HL-60 (cell line): ENCODE measurements around the gene TPRN.

Source experiments
- DNase-seq, 2 experiments: peaks; one replicate each; pipeline ENCODE4 v3.0.0-alpha.2; 2010 to 2020; ENCODE audit warnings: low read depth in 1 of 2, low spot score in 1 of 2
- H3K27ac ChIP-seq: fragments of 250-450 bp; sonication (Bioruptor Pico); replicated peaks from 2 replicates; pipeline ENCODE4 v1.5.1; 2020; ENCODE audit warnings: mild to moderate bottlenecking, moderate library complexity
- H3K27me3 ChIP-seq: fragments of 250-450 bp; sonication (Bioruptor Pico); 2 replicates; pipeline ENCODE4 v1.5.1; 2021; ENCODE audit warnings: mild to moderate bottlenecking, moderate library complexity; ENCODE audit not compliant: insufficient read depth, poor library complexity, severe bottlenecking
- H3K4me3 ChIP-seq: replicated peaks from 2 replicates; pipeline ENCODE4 v1.5.1; 2011; ENCODE audit warnings: mild to moderate bottlenecking, control low read depth, low read length; ENCODE audit not compliant: insufficient read depth
- GABPA ChIP-seq: IDR thresholded peaks from 2 replicates; pipeline ENCODE4 v1.6.1; 2012; ENCODE audit warnings: low read depth
- POLR2AphosphoS5 ChIP-seq: IDR thresholded peaks from 2 replicates; pipeline ENCODE4 v1.6.1; 2012; ENCODE audit warnings: low read depth
- SPI1 ChIP-seq: IDR thresholded peaks from 2 replicates; pipeline ENCODE4 v1.6.1; 2012; ENCODE audit warnings: low read depth, mild to moderate bottlenecking, borderline replicate concordance
- TF ChIP-seq, protein P1 (sequence below): IDR thresholded peaks from one replicate; pipeline ENCODE4 v1.5.1; 2011; ENCODE audit warnings: low read length, control low read depth, inconsistent platforms; ENCODE audit not compliant: insufficient read depth
- TF ChIP-seq, protein P2 (sequence below): IDR thresholded peaks from 2 replicates; pipeline ENCODE4 v1.6.1; 2012; ENCODE audit warnings: low read depth; ENCODE audit not compliant: insufficient replicate concordance

The TPRN gene

DNA sequence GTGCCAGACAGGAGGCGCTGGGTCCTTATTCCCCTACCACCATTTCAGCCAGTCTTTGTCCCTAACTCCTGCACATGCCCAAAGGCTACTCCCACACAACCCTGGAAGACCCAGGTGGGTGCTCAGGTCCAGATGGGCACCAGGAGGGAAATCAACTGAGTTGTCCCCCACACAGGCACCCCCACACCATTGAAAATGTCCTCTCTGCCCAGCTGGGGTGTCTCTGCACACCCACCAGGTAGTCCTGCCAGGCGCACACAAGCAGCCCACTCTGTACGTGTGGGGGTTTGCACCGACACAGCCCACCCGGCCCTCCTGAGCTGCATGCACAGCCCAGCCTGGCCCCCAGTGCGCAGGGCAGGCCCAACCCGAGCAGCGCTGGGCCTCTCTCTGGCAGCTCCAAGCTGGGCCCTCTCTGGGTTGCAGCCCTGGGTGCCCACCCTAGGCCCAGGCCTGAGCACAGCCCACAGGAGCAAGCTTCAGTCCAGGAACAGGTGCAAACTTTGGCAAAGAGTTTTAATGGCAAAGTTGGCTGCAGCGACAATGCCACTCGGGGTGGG, 19.3 kb upstream of the TPRN start:
- H3K4me3 ChIP-seq: no peak overlapping the region
- H3K27ac ChIP-seq: no peak overlapping the region
- TF ChIP-seq GABPA: no peak
- TF ChIP-seq SPI1: no peak
- TF ChIP-seq POLR2AphosphoS5: no peak
- TF ChIP-seq, protein P1, sequence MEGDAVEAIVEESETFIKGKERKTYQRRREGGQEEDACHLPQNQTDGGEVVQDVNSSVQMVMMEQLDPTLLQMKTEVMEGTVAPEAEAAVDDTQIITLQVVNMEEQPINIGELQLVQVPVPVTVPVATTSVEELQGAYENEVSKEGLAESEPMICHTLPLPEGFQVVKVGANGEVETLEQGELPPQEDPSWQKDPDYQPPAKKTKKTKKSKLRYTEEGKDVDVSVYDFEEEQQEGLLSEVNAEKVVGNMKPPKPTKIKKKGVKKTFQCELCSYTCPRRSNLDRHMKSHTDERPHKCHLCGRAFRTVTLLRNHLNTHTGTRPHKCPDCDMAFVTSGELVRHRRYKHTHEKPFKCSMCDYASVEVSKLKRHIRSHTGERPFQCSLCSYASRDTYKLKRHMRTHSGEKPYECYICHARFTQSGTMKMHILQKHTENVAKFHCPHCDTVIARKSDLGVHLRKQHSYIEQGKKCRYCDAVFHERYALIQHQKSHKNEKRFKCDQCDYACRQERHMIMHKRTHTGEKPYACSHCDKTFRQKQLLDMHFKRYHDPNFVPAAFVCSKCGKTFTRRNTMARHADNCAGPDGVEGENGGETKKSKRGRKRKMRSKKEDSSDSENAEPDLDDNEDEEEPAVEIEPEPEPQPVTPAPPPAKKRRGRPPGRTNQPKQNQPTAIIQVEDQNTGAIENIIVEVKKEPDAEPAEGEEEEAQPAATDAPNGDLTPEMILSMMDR: no peak
- TF ChIP-seq, protein P2, sequence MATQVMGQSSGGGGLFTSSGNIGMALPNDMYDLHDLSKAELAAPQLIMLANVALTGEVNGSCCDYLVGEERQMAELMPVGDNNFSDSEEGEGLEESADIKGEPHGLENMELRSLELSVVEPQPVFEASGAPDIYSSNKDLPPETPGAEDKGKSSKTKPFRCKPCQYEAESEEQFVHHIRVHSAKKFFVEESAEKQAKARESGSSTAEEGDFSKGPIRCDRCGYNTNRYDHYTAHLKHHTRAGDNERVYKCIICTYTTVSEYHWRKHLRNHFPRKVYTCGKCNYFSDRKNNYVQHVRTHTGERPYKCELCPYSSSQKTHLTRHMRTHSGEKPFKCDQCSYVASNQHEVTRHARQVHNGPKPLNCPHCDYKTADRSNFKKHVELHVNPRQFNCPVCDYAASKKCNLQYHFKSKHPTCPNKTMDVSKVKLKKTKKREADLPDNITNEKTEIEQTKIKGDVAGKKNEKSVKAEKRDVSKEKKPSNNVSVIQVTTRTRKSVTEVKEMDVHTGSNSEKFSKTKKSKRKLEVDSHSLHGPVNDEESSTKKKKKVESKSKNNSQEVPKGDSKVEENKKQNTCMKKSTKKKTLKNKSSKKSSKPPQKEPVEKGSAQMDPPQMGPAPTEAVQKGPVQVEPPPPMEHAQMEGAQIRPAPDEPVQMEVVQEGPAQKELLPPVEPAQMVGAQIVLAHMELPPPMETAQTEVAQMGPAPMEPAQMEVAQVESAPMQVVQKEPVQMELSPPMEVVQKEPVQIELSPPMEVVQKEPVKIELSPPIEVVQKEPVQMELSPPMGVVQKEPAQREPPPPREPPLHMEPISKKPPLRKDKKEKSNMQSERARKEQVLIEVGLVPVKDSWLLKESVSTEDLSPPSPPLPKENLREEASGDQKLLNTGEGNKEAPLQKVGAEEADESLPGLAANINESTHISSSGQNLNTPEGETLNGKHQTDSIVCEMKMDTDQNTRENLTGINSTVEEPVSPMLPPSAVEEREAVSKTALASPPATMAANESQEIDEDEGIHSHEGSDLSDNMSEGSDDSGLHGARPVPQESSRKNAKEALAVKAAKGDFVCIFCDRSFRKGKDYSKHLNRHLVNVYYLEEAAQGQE: no peak
- no peaks in the 10 kb centered on the region for H3K27me3 ChIP-seq
- no peak for DNase-seq

DNA sequence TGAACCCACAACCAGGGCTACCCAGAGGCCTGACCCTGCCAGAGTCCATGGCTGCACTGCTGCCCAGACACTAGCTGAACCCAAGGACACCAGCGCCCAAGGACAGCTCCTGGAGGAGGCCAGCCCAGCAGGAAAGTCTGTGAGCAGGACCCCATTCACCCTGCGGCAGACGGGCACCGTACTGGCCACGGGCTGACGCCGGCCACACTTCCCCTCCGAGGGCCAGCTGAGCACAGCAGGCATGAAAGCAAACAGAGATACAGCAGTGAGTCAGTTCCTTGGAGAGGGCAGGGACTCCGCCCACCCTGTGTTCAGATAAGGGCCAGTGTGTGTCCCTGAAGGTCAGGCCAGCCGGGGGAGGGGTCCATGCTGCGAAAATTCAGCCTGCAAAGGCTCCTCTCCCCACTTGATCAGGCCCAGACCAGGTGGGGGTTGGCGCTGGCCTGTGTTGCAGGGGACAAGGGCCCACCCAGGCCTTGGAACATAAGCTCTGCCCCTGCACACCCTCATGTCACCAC, 18.3 kb upstream of the TPRN start:
- TF ChIP-seq GABPA: no peak
- TF ChIP-seq, protein P1: no peak
- TF ChIP-seq SPI1: no peak
- TF ChIP-seq, protein P2: no peak
- TF ChIP-seq POLR2AphosphoS5: no peak
- DNase-seq: no peak

DNA sequence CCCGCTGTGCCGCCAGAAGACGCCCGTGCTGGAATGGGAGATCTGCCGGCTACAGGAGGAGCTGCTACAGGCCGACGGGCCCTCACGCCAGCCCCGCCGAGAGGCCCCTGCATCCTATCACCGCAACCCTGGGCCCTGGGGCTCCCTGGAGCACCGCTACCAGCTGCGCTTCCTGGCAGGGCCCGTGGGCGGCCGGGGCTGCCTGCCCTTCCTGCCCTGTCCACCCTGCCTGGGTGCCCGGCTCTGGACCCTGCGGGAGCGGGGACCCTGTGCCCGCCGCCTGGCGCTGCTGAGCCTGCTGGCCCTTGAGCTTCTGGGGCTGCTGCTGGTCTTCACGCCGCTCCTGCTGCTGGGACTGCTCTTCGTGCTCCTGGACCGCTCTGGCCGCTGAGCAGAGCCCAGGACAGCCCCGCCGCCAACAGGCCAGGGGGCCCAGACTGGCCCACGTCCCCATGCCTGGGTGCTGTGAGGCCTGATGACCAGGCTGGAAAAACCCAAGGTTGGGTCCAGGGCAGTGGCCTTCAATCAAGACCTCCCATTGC, 17.7 kb upstream of the TPRN start:
- no peak for DNase-seq
- TF ChIP-seq POLR2AphosphoS5: no peak; the same call in 1 of the 2 replicates
- TF ChIP-seq, protein P1: no peak
- TF ChIP-seq, protein P2: no peak
- TF ChIP-seq SPI1: no peak
- no peak for TF ChIP-seq GABPA
- H3K27ac ChIP-seq: no peak overlapping the region
- no peak overlapping the region for H3K4me3 ChIP-seq
- H3K27me3 ChIP-seq: no peaks in the 10 kb centered on the region

More for the DNA sequence above, 18.3 kb upstream of the TPRN start:
- Histone ChIP-seq H3K27me3 (no peaks in the 10 kb centered on the region), H3K4me3 (no peak overlapping the region), H3K27ac (no peak overlapping the region)
